Keratinocyte (primary cell): ENCODE data around the gene CORO7. TPM values are rescaled to one million over a fixed set of nuclear protein-coding genes. Genes with fewer than 3 reads are reported as not detected.

Source experiments
- DNase-seq: peaks from one replicate; pipeline ENCODE4 v3.0.0-alpha.2; 2011; ENCODE audit warnings: low read depth, missing footprints, low spot score
- FAIRE-seq: peaks from 2 replicates; lab custom pipeline; 2011; peaks lifted over from hg19 to GRCh38; lab: Jason Lieb, UNC
- H2AFZ ChIP-seq: 2 replicates; pipeline ENCODE4 v1.6.0; 2012; ENCODE audit warnings: low read length, control low read depth, inconsistent platforms; ENCODE audit not compliant: control insufficient read depth
- H3K27ac ChIP-seq: 2 replicates; pipeline ENCODE4 v1.5.1; 2011; ENCODE audit warnings: low read length; ENCODE audit not compliant: control insufficient read depth, insufficient read depth
- H3K27me3 ChIP-seq: 3 replicates; pipeline ENCODE4 v1.6.0; 2011; ENCODE audit warnings: low read length; ENCODE audit not compliant: control insufficient read depth, insufficient read depth; ENCODE audit errors: extremely low read depth
- H3K36me3 ChIP-seq, 2 experiments: 2 replicates in 1 of 2; 3 replicates in 1 of 2; pipeline ENCODE4 v1.5.1; 2011; ENCODE audit warnings: low read length in 2 of 2, mild to moderate bottlenecking in 1 of 2; ENCODE audit not compliant: control insufficient read depth in 2 of 2, insufficient read depth in 2 of 2; ENCODE audit errors: extremely low read depth in 1 of 2
- H3K4me1 ChIP-seq: 3 replicates; pipeline ENCODE4 v1.5.1; 2011; ENCODE audit warnings: low read length; ENCODE audit not compliant: control insufficient read depth, insufficient read depth; ENCODE audit errors: extremely low read depth
- H3K4me2 ChIP-seq: 3 replicates; pipeline ENCODE4 v1.6.0; 2011; ENCODE audit warnings: low read depth, low read length; ENCODE audit not compliant: control insufficient read depth, insufficient read depth; ENCODE audit errors: extremely low read depth
- H3K4me3 ChIP-seq, 3 experiments: fragments of 200-600 bp in 1 of 3; sonication (generic) in 1 of 3; 2 replicates in 2 of 3; 3 replicates in 1 of 3; pipeline ENCODE4 v1.5.1; 2011 to 2016; ENCODE audit warnings: low read length in 3 of 3, mild to moderate bottlenecking in 3 of 3, control low read depth in 2 of 3, inconsistent platforms in 1 of 3, low read depth in 1 of 3, mixed read lengths in 1 of 3, mixed run types in 1 of 3, moderate library complexity in 1 of 3; ENCODE audit not compliant: control insufficient read depth in 2 of 3, insufficient read depth in 2 of 3; ENCODE audit errors: extremely low read depth in 1 of 3
- H3K79me2 ChIP-seq: 2 replicates; pipeline ENCODE4 v1.6.0; 2012; ENCODE audit warnings: low read length; ENCODE audit not compliant: control insufficient read depth, insufficient read depth
- H3K9ac ChIP-seq: 3 replicates; pipeline ENCODE4 v1.6.0; 2011; ENCODE audit warnings: low read length; ENCODE audit not compliant: control insufficient read depth, insufficient read depth; ENCODE audit errors: extremely low read depth
- H3K9me1 ChIP-seq: 3 replicates; pipeline ENCODE4 v1.6.0; 2011; ENCODE audit warnings: low read length; ENCODE audit not compliant: control insufficient read depth, insufficient read depth; ENCODE audit errors: extremely low read depth
- H3K9me3 ChIP-seq: 2 replicates; pipeline ENCODE4 v1.5.1; 2012; ENCODE audit warnings: low read depth, low read length; ENCODE audit not compliant: control insufficient read depth
- H4K20me1 ChIP-seq: 3 replicates; pipeline ENCODE4 v1.6.0; 2011; ENCODE audit warnings: low read length; ENCODE audit not compliant: control insufficient read depth, insufficient read depth; ENCODE audit errors: extremely low read depth
- EZH2 ChIP-seq: IDR thresholded peaks from one replicate; pipeline ENCODE4 v1.6.1; 2012; ENCODE audit warnings: inconsistent platforms, mild to moderate bottlenecking, low read length, moderate library complexity
- dilution Hi-C: fragments of 300-500 bp; cut with MboI; formaldehyde crosslinking; loops from one replicate; pipeline ENCODE4 v1.7.0; 2020; ENCODE audit warnings: low sequenced_read_pairs; ENCODE audit not compliant: extremely low pct_ligation_motif_present
- polyA plus RNA-seq, 5 experiments: library from polyadenylated mRNA; depleted of rRNA in 3 of 5; stranded (reverse) in 3 of 5; stranded (forward) in 1 of 5; unstranded in 1 of 5; fragments of >200 nt; gene quantifications; 1 replicate in 1 of 5; 2 replicates in 3 of 5; 3 replicates in 1 of 5; pipeline versions ENCODE4 v1.2.1 to v1.2.3, GENCODE V29; 2011 to 2012; ENCODE audit warnings: missing spikeins in 2 of 5, low read depth in 1 of 5, low replicate concordance in 1 of 5
- TF ChIP-seq, protein P1 (sequence below), 3 experiments: IDR thresholded peaks in 1 of 3; conservative IDR thresholded peaks in 1 of 3; optimal IDR thresholded peaks in 1 of 3; 2 replicates in 2 of 3; 3 replicates in 1 of 3; pipeline versions ENCODE3 to v1.5.1; 2011; ENCODE audit warnings: low read length in 3 of 3, mild to moderate bottlenecking in 3 of 3, moderate library complexity in 2 of 3, control low read depth in 1 of 3, inconsistent platforms in 1 of 3; ENCODE audit not compliant: insufficient read depth in 2 of 3; ENCODE audit errors: extremely low read depth in 1 of 3

CORO7 gene
- polyA plus RNA-seq, 1 donor (not counting 4 experiments of a cell fraction or from before 2014, with no cell fraction given), result 8.4 TPM

DNA sequence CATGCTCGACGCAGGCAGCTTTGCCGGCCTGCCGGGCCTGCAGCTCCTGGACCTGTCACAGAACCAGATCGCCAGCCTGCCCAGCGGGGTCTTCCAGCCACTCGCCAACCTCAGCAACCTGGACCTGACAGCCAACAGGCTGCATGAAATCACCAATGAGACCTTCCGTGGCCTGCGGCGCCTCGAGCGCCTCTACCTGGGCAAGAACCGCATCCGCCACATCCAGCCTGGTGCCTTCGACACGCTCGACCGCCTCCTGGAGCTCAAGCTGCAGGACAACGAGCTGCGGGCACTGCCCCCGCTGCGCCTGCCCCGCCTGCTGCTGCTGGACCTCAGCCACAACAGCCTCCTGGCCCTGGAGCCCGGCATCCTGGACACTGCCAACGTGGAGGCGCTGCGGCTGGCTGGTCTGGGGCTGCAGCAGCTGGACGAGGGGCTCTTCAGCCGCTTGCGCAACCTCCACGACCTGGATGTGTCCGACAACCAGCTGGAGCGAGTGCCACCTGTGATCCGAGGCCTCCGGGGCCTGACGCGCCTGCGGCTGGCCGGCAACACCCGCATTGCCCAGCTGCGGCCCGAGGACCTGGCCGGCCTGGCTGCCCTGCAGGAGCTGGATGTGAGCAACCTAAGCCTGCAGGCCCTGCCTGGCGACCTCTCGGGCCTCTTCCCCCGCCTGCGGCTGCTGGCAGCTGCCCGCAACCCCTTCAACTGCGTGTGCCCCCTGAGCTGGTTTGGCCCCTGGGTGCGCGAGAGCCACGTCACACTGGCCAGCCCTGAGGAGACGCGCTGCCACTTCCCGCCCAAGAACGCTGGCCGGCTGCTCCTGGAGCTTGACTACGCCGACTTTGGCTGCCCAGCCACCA is 35.1 kb downstream of the CORO7 start:
- dilution Hi-C loops, result no loop called here
- H2AFZ ChIP-seq, result no peak overlapping the region
- H3K9me3 ChIP-seq, result no peaks in the 10 kb centered on the region
- H3K4me1 ChIP-seq, result no peaks in the 10 kb centered on the region
- no peak for TF ChIP-seq EZH2
- TF ChIP-seq, protein P1, sequence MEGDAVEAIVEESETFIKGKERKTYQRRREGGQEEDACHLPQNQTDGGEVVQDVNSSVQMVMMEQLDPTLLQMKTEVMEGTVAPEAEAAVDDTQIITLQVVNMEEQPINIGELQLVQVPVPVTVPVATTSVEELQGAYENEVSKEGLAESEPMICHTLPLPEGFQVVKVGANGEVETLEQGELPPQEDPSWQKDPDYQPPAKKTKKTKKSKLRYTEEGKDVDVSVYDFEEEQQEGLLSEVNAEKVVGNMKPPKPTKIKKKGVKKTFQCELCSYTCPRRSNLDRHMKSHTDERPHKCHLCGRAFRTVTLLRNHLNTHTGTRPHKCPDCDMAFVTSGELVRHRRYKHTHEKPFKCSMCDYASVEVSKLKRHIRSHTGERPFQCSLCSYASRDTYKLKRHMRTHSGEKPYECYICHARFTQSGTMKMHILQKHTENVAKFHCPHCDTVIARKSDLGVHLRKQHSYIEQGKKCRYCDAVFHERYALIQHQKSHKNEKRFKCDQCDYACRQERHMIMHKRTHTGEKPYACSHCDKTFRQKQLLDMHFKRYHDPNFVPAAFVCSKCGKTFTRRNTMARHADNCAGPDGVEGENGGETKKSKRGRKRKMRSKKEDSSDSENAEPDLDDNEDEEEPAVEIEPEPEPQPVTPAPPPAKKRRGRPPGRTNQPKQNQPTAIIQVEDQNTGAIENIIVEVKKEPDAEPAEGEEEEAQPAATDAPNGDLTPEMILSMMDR (optimal IDR thresholded peaks at IDR 0.05 in 1 of 3, IDR thresholded peaks at IDR 0.05 in 1 of 3, conservative IDR thresholded peaks at IDR 0.05 in 1 of 3; ENCODE audit: extremely low read depth in 1 of 3, insufficient read depth in 2 of 3, low read length in 3 of 3), result no peak
- H3K4me2 ChIP-seq, result no peak overlapping the region
- H3K27ac ChIP-seq, result no peak overlapping the region
- FAIRE-seq (no peak), DNase-seq (no peak)
- H4K20me1 ChIP-seq, result no peaks in the 10 kb centered on the region
- no peak overlapping the region for H3K9ac ChIP-seq
- H3K9me1 ChIP-seq, result no peaks in the 10 kb centered on the region
- H3K27me3 ChIP-seq, result no peaks in the 10 kb centered on the region
- no peaks in the 10 kb centered on the region for H3K79me2 ChIP-seq
- H3K4me3 ChIP-seq, result no peak overlapping the region
- H3K36me3 ChIP-seq, result peaks cover 11% of the 10 kb centered on the region in 2 experiments

GRCh38 chr16:4380119-4381063 is 36.0 kb downstream of the CORO7 start:
- dilution Hi-C loops, result no loop called here
- H2AFZ ChIP-seq, result no peak overlapping the region
- H3K27me3 ChIP-seq, result no peaks in the 10 kb centered on the region
- H4K20me1 ChIP-seq, result no peaks in the 10 kb centered on the region
- FAIRE-seq, result no peak
- H3K4me1 ChIP-seq, result no peaks in the 10 kb centered on the region
- peaks cover 11% of the 10 kb centered on the region in 2 experiments for H3K36me3 ChIP-seq
- no peaks in the 10 kb centered on the region for H3K9me3 ChIP-seq
- DNase-seq, result no peak
- H3K9me1 ChIP-seq, result no peaks in the 10 kb centered on the region
- no peak overlapping the region for H3K4me2 ChIP-seq
- H3K9ac ChIP-seq, result no peak overlapping the region
- TF ChIP-seq, protein P1 (optimal IDR thresholded peaks at IDR 0.05 in 1 of 3, IDR thresholded peaks at IDR 0.05 in 1 of 3, conservative IDR thresholded peaks at IDR 0.05 in 1 of 3; ENCODE audit: extremely low read depth in 1 of 3, insufficient read depth in 2 of 3, low read length in 3 of 3), result no peak
- no peak for TF ChIP-seq EZH2
- no peak overlapping the region for H3K27ac ChIP-seq
- H3K4me3 ChIP-seq, result no peak overlapping the region
- H3K79me2 ChIP-seq, result no peaks in the 10 kb centered on the region
